Measurements from ENCODE around the gene P4HB. TPM values are rescaled to one million over a fixed set of nuclear protein-coding genes. Genes with fewer than 3 reads are reported as not detected.

Gene P4HB
- total RNA-seq, 1 donor from 2014 or later: 309 TPM

- ATAC-seq (ENCODE audit: poor library complexity): no peak
Measured at GRCh38 chr17:81806461-81807209, 53.7 kb downstream of the P4HB start.

GRCh38 chr17:81805707-81806460 lies 54.5 kb downstream of the P4HB start:
- ATAC-seq (ENCODE audit: poor library complexity) (no peak), DNase-seq (no peak)
- intact Hi-C loops (cut with DNase I): no loop called here

More at GRCh38 chr17:81806461-81807209, 53.7 kb downstream of the P4HB start:
- no peak for DNase-seq
- intact Hi-C loops (cut with DNase I): no loop called here

- intact Hi-C loops (cut with DNase I): no loop called here
- ATAC-seq (ENCODE audit: poor library complexity) (no peak), DNase-seq (no peak)
Measured at GRCh38 chr17:81804559-81805399, 55.6 kb downstream of the P4HB start.

- no peak for ATAC-seq (ENCODE audit: poor library complexity)
- intact Hi-C loops (cut with DNase I): no loop called here
- DNase-seq: no peak
Measured at GRCh38 chr17:81803728-81804558, 56.4 kb downstream of the P4HB start, which contains the start of gene GCGR. Gene GCGR, plus strand, starts transcription at chr17:81804150. Its CDS starts 4,869 bp downstream, at chr17:81809019.

- ATAC-seq (ENCODE audit: poor library complexity) (no peak), DNase-seq (no peak)
- intact Hi-C loops (cut with DNase I): no loop called here
Measured at GRCh38 chr17:81802856-81803643, 57.3 kb downstream of the P4HB start.

GRCh38 chr17:81802048-81802758 lies 58.1 kb downstream of the P4HB start:
- DNase-seq (no peak), ATAC-seq (ENCODE audit: poor library complexity) (no peak)
- intact Hi-C loops (cut with DNase I): no loop called here

- intact Hi-C loops (cut with DNase I): no loop called here
- DNase-seq (no peak), ATAC-seq (ENCODE audit: poor library complexity) (no peak)
Measured at GRCh38 chr17:81801327-81801726, 59.0 kb downstream of the P4HB start.

- no peak for ATAC-seq (ENCODE audit: poor library complexity)
- intact Hi-C loops (cut with DNase I): no loop called here
- DNase-seq: no peak
Measured at GRCh38 chr17:81794509-81794908, 65.8 kb downstream of the P4HB start.

- intact Hi-C loops (cut with DNase I): no loop called here
Measured at GRCh38 chr17:81794074-81794476, 66.3 kb downstream of the P4HB start.

More at GRCh38 chr17:81794074-81794476, 66.3 kb downstream of the P4HB start:
- ATAC-seq (ENCODE audit: poor library complexity) (no peak), DNase-seq (no peak)

Other genes with a start within 250 kb of the P4HB start
- 81.1 TPM for gene NPLOC4, start 223.4 kb downstream of the P4HB start, total RNA-seq
- 0.24 TPM for gene TSPAN10, start 223.3 kb downstream of the P4HB start, total RNA-seq
- not detected for gene PDE6G, start 204.0 kb downstream of the P4HB start, total RNA-seq
- gene OXLD1, start 193.9 kb downstream of the P4HB start, total RNA-seq: 16.1 TPM
- gene CCDC137, start 193.8 kb downstream of the P4HB start, total RNA-seq: 4.8 TPM
- 11.9 TPM for gene ARL16, start 176.7 kb downstream of the P4HB start, total RNA-seq
- gene HGS, start 176.5 kb downstream of the P4HB start, total RNA-seq: 34.5 TPM
- 173 TPM for gene MRPL12, start 157.2 kb downstream of the P4HB start, total RNA-seq
- 7.0 TPM for gene SLC25A10, start 148.3 kb downstream of the P4HB start, total RNA-seq
- not detected for gene GCGR, start 56.4 kb downstream of the P4HB start, total RNA-seq
- 104 TPM for gene MCRIP1, start 27.2 kb downstream of the P4HB start, total RNA-seq
- not detected for gene PPP1R27, start 25.5 kb downstream of the P4HB start, total RNA-seq
- gene ARHGDIA, start 10.8 kb upstream of the P4HB start, total RNA-seq: 113 TPM
- 29.9 TPM for gene ALYREF, start 31.1 kb upstream of the P4HB start, total RNA-seq
- gene ANAPC11, start 31.2 kb upstream of the P4HB start, total RNA-seq: 176 TPM
- 0.24 TPM for gene NPB, start 41.7 kb upstream of the P4HB start, total RNA-seq
- 29.5 TPM for gene PCYT2, start 50.9 kb upstream of the P4HB start, total RNA-seq
- 6.1 TPM for gene SIRT7, start 57.6 kb upstream of the P4HB start, total RNA-seq
- 29.9 TPM for gene MAFG, start 67.2 kb upstream of the P4HB start, total RNA-seq
- 3.2 TPM for gene PYCR1, start 76.8 kb upstream of the P4HB start, total RNA-seq
- 3.5 TPM for gene MYADML2, start 86.7 kb upstream of the P4HB start, total RNA-seq
- 0.56 TPM for gene NOTUM, start 100.7 kb upstream of the P4HB start, total RNA-seq
- gene ASPSCR1, start 117.1 kb upstream of the P4HB start, total RNA-seq: 25.4 TPM
- gene CENPX, start 162.3 kb upstream of the P4HB start, total RNA-seq: 27.8 TPM
- gene LRRC45, start 162.8 kb upstream of the P4HB start, total RNA-seq: 4.7 TPM
- 0.97 TPM for gene RAC3, start 171.1 kb upstream of the P4HB start, total RNA-seq
- 178 TPM for gene DCXR, start 177.2 kb upstream of the P4HB start, total RNA-seq
- 20.5 TPM for gene RFNG, start 191.3 kb upstream of the P4HB start, total RNA-seq
- gene GPS1, start 191.4 kb upstream of the P4HB start, total RNA-seq: 86.5 TPM
- 57.9 TPM for gene DUS1L, start 205.3 kb upstream of the P4HB start, total RNA-seq
- gene FASN, start 237.7 kb upstream of the P4HB start, total RNA-seq: 23.0 TPM

Data from Right ventricle myocardium superior (tissue), 1 donor.